Sigmoid colon (tissue), 7 donors: Measurements from ENCODE around the gene ANGPTL4. TPM values are rescaled to one million over a fixed set of nuclear protein-coding genes. Genes with fewer than 3 reads are reported as not detected.
"Not testable (repeated sequence)": the region's sequence is repeated elsewhere in the genome, so short reads cannot be mapped to it uniquely, and the experiment has no call there.

Experiments
- DNase-seq: peaks from one replicate; pipeline ENCODE4 v3.0.0-alpha.2; 2019
- H3K27ac ChIP-seq, 4 donors: fragments of 200-600 bp; sonication (generic); one replicate each; pipeline ENCODE4 v1.5.1; 2016 to 2019; ENCODE audit warnings: mild to moderate bottlenecking in 1 of 4
- H3K27me3 ChIP-seq, 3 donors: fragments of 200-600 bp; sonication (generic); one replicate each; pipeline ENCODE4 v1.5.1; 2019; ENCODE audit warnings: mild to moderate bottlenecking in 1 of 3
- H3K36me3 ChIP-seq, 4 donors: fragments of 200-600 bp; sonication (generic); one replicate each; pipeline ENCODE4 v1.5.1; 2016 to 2019
- H3K4me1 ChIP-seq, 4 donors: fragments of 200-600 bp; sonication (generic); one replicate each; pipeline ENCODE4 v1.5.1; 2017 to 2019
- H3K4me3 ChIP-seq, 4 donors: fragments of 200-600 bp; sonication (generic); one replicate each; pipeline ENCODE4 v1.5.1; 2017 to 2019; ENCODE audit warnings: mild to moderate bottlenecking in 2 of 4, moderate library complexity in 1 of 4
- H3K9me3 ChIP-seq, 4 donors: fragments of 200-600 bp in 3 of 4; sonication (generic) in 3 of 4; one replicate each; pipeline versions ENCODE4 v1.5.1 to v1.6.1; 2013 to 2019
- CTCF ChIP-seq, 4 experiments: fragments of 450-650 bp in 3 of 4; fragments of 200-600 bp in 1 of 4; IDR thresholded peaks; one replicate each; pipeline ENCODE4 v1.5.1; 2016 to 2019; ENCODE audit warnings: antibody characterized with exemption in 4 of 4, mild to moderate bottlenecking in 3 of 4, moderate library complexity in 2 of 4
- EP300 ChIP-seq, 4 donors: sonication (generic); formaldehyde crosslinking; IDR thresholded peaks; one replicate each; pipeline ENCODE4 v1.6.1; 2017; ENCODE audit warnings: antibody characterized with exemption in 4 of 4
- POLR2A ChIP-seq, 2 donors: fragments of 450-650 bp; IDR thresholded peaks; one replicate each; pipeline ENCODE4 v1.6.1; 2016; ENCODE audit warnings: antibody characterized with exemption in 2 of 2, mild to moderate bottlenecking in 2 of 2, moderate library complexity in 2 of 2
- POLR2AphosphoS5 ChIP-seq, 4 donors: sonication (generic); formaldehyde crosslinking; IDR thresholded peaks; one replicate each; pipeline ENCODE4 v1.6.1; 2017; ENCODE audit warnings: antibody characterized with exemption in 4 of 4
- WGBS, 2 donors: extraction: QIAGEN DNeasy Blood & Tissue Kit; methylation state at CpG; one replicate each; pipeline ENCODE4 v1.1.7; 2013; 5-methylcytosine and 5-hydroxymethylcytosine counted together
- intact Hi-C: fragments of 100-400 bp; cut with DNase I; formaldehyde crosslinking; loops from one replicate; pipeline ENCODE4 v1.15.1; 2023
- polyA plus RNA-seq, 3 donors: library from polyadenylated mRNA; stranded (reverse); fragments of 200-250 nt; gene quantifications; one replicate each; pipeline ENCODE4 v1.2.3, GENCODE V29; 2013
- total RNA-seq, 4 donors: library from RNA; depleted of rRNA; stranded (reverse); fragments of >200 nt; gene quantifications; one replicate each; pipeline ENCODE4 v1.1.0, GENCODE V29; 2016
- donor health status: healthy with polysubstance abuse.
- donor health status: Bipolar disorder and iron deficiency.
- donor health status: healthy.

ANGPTL4 gene
- total and polyA plus RNA-seq, 7 donors = 2.3 to 31.6 (median 10.3) TPM

GRCh38 chr19:8373867-8374813 lies 10.2 kb downstream of the ANGPTL4 start:
- peaks cover 6 to 25% (median 13%) of the 10 kb centered on the region in 4 donors for H3K36me3 ChIP-seq
- H3K27ac ChIP-seq = peak overlapping the region in 1 of 4 donors; percentile 42
- WGBS, 2 donors = 62 to 85% methylated on average over 26 of the region's 26 CpGs
- no peaks in the 10 kb centered on the region for H3K4me1 ChIP-seq
- H3K9me3 ChIP-seq = no peaks in the 10 kb centered on the region
- H3K27me3 ChIP-seq = no peaks in the 10 kb centered on the region
- intact Hi-C loops = no loop called here
- H3K4me3 ChIP-seq = no peak overlapping the region
- DNase-seq = peak; percentile 72
- no peak for TF ChIP-seq CTCF (IDR thresholded peaks at IDR 0.05)
- no peak for TF ChIP-seq POLR2AphosphoS5 (IDR thresholded peaks at IDR 0.05)
- TF ChIP-seq POLR2A (IDR thresholded peaks at IDR 0.05) = no peak
- no peak for TF ChIP-seq EP300 (IDR thresholded peaks at IDR 0.05)

DNA sequence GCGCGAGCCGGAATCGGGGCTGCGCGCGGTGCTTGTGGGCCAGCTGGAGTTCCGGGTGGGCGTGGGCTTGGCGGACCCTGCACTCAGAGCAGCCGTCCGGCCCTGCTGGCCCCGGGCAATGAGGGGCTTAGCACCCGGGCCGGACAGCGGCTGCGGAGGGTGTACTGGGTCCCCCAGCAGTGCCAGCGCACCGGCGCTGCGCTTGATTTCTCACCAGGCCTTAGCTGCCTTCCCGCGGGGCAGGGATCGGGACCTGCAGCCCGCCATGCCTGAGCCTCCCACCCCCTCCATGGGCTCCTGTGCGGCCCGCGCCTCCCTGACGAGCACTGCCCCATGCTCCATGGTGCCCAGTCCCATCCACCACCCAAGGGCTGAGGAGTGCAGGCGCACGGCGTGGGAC lies 11.8 kb downstream of the ANGPTL4 start:
- H3K27me3 ChIP-seq, H3K4me1 ChIP-seq, DNase-seq, H3K9me3 ChIP-seq, H3K4me3 ChIP-seq, H3K27ac ChIP-seq, intact Hi-C loops: not testable (repeated sequence)
- H3K36me3 ChIP-seq = peaks cover 0 to 24% (median 13%) of the 10 kb centered on the region in 4 donors
- WGBS, 2 donors = 98% methylated on average over 32 of the region's 32 CpGs

DNA sequence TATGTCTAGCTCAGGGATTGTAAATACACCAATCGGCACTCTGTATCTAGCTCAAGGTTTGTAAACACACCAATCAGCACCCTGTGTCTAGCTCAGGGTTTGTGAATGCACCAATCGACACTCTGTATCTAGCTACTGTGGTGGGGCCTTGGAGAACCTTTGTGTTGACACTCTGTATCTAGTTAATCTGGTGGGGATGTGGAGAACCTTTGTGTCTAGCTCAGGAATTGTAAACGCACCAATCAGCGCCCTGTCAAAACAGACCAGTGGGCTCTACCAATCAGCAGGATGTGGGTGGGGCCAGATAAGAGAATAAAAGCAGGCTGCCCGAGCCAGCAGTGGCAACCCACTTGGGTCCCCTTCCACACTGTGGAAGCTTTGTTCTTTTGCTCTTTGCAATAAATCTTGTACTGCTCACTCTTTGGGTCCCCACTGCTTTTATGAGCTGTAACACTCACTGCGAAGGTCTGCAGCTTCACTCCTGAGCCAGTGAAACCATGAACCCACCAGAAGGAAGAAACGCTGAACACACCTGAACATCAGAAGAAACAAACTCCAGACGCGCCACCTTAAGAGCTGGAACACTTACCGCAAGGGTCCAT lies 12.5 kb downstream of the ANGPTL4 start:
- H3K4me1 ChIP-seq, H3K4me3 ChIP-seq, H3K9me3 ChIP-seq, H3K27me3 ChIP-seq, H3K27ac ChIP-seq, intact Hi-C loops, DNase-seq: not testable (repeated sequence)
- H3K36me3 ChIP-seq = peaks cover 0 to 19% (median 11%) of the 10 kb centered on the region in 4 donors
- 89 to 90% methylated on average over 10 of the region's 10 CpGs for WGBS, 2 donors

GRCh38 chr19:8377598-8377997 lies 13.6 kb downstream of the ANGPTL4 start:
- Histone ChIP-seq H3K9me3 (no peaks in the 10 kb centered on the region), H3K27ac (no peak overlapping the region), H3K4me1 (no peaks in the 10 kb centered on the region), H3K4me3 (no peak overlapping the region), H3K27me3 (no peaks in the 10 kb centered on the region), H3K36me3 (peaks cover 0 to 16% (median 10%) of the 10 kb centered on the region in 4 donors)
- intact Hi-C loops = no loop called here
- peak; percentile 29 for DNase-seq
- TF ChIP-seq POLR2A (IDR thresholded peaks at IDR 0.05) = no peak
- TF ChIP-seq POLR2AphosphoS5 (IDR thresholded peaks at IDR 0.05) = no peak
- TF ChIP-seq CTCF (IDR thresholded peaks at IDR 0.05) = no peak
- TF ChIP-seq EP300 (IDR thresholded peaks at IDR 0.05) = no peak
- WGBS, 2 donors = 33 to 36% methylated on average over 1 of the region's 1 CpG

DNA sequence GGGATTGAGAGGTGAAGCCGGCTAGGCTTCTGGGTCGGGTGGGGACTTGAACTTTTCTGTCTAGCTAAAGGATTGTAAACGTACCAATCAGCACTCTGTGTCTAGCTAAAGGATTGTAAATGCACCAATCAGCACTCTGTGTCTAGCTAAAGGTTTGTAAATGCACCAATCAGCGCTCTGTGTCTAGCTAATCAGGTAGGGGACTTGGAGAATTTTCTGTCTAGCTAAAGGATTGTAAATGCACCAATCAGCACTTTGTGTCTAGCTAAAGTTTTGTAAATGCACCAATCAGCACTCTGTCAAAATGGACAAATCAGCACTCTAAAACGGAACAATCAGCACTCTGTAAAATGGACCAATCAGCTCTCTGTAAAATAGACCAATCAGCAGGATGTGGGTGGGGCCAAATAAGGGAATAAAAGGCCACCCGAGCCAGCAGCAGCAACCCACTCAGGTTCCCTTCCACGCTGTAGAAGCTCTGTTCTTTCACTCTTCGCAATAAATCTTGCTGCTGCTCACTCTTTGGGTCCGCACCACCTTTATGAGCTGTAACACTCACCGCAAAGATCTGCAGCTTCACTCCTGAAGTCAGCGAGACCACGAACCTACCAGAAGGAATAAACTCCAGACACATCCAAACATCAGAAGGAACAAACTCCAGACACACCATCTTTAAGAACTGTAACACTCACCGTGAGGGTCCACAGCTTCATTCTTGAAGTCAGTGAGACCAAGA lies 15.4 kb downstream of the ANGPTL4 start:
- H3K9me3 ChIP-seq, H3K27me3 ChIP-seq, intact Hi-C loops, DNase-seq, H3K27ac ChIP-seq, H3K4me3 ChIP-seq, H3K36me3 ChIP-seq, H3K4me1 ChIP-seq: not testable (repeated sequence)
- 95 to 96% methylated on average over 13 of the region's 13 CpGs for WGBS, 2 donors

- H3K27me3 ChIP-seq, H3K36me3 ChIP-seq, intact Hi-C loops, H3K27ac ChIP-seq, H3K9me3 ChIP-seq, DNase-seq, H3K4me3 ChIP-seq, H3K4me1 ChIP-seq: not testable (repeated sequence)
- 79 to 89% methylated on average over 4 of the region's 4 CpGs for WGBS, 2 donors
Observed at GRCh38 chr19:8384569-8384968, 20.6 kb downstream of the ANGPTL4 start.

DNA sequence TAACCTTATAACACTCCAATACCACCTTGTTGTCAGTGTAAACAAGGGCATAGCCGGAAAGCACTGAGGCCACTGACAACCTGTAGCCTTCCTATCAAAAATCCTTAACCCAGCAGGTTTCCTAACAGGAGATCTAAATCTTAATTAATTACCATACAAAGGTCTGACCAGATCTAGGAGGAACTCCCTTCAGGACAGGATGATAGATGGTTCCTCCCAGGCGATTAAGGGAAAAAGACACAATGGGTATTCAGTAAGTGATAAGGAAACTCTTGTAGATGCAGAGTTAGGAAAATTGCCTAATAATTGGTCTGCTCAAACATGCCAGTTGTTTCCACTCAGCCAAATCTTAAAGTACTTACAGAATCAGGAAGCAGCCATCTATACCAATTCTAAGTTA lies 21.1 kb downstream of the ANGPTL4 start:
- H3K27ac ChIP-seq = peak overlapping the region in 1 of 4 donors; percentile 11
- H3K27me3 ChIP-seq, H3K9me3 ChIP-seq, H3K36me3 ChIP-seq, H3K4me3 ChIP-seq, H3K4me1 ChIP-seq, DNase-seq, intact Hi-C loops: not testable (repeated sequence)
- WGBS, 2 donors = 69 to 83% methylated on average over 2 of the region's 2 CpGs

DNA sequence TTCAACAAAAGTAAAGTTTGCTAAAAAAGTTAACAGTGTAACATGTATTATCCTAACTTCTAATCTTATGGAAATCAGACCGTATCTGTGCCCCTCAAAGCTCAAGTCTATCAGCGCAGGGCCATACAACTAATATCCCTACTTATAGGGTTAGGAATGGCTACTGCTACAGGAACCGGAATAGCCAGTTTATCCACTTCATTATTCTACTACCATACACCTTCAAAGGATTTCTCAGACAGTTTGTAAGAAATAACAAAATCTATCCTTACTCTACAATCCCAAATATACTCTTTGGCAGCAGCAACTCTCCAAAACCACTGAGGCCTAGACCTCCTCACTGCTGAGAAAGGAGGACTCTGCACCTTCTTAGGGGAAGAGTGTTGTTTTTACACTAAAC lies 21.6 kb downstream of the ANGPTL4 start:
- H3K4me3 ChIP-seq, H3K4me1 ChIP-seq, H3K27me3 ChIP-seq, H3K36me3 ChIP-seq, H3K9me3 ChIP-seq, intact Hi-C loops, DNase-seq: not testable (repeated sequence)
- 34 to 79% methylated on average over 3 of the region's 3 CpGs for WGBS, 2 donors
- peak overlapping the region in 1 of 4 donors; percentile 11 for H3K27ac ChIP-seq

DNA sequence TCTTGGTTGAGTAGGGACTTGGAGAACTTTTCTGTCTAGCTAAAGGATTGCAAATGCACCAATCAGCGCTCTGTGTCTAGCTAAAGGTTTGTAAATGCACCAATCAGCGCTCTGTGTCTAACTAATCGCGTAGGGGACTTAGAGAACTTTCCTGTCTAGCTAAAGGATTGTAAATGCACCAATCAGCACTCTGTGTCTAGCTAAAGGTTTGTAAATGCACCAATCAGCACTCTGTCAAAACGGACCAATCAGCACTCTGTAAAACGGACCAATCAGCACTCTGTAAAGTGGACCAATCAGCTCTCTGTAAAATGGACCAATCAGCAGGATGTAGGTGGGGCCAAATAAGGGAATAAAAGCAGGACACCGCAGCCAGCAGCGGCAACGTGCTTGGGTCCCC lies 22.5 kb downstream of the ANGPTL4 start:
- H3K36me3 ChIP-seq = not testable (repeated sequence)

More for the DNA sequence above, 22.5 kb downstream of the ANGPTL4 start:
- DNase-seq, H3K9me3 ChIP-seq, H3K4me3 ChIP-seq, intact Hi-C loops, H3K27ac ChIP-seq, H3K27me3 ChIP-seq: not testable (repeated sequence)
- WGBS, 2 donors = 86 to 87% methylated on average over 9 of the region's 9 CpGs
- peaks cover 4 to 14% (median 7%) of the 10 kb centered on the region in 4 donors for H3K4me1 ChIP-seq
